ENCODE results near the gene PPIL6. TPM values are rescaled to one million over a fixed set of nuclear protein-coding genes. Genes with fewer than 3 reads are reported as not detected.

Gene PPIL6
- total RNA-seq, 1 experiment from 2014 or later = 2.6 TPM

- peak overlapping the region; percentile 95 for H3K4me3 Mint-ChIP-seq (ENCODE audit: low read depth, unreplicated experiment)
- peaks cover 42% of the 10 kb centered on the region for H3K36me3 Mint-ChIP-seq (ENCODE audit: insufficient read depth, unreplicated experiment)
- peaks cover 15% of the 10 kb centered on the region for H3K4me1 Mint-ChIP-seq (ENCODE audit: low read depth, unreplicated experiment)
- no peak overlapping the region for H3K27ac Mint-ChIP-seq (ENCODE audit: unreplicated experiment)
- intact Hi-C loops (cut with micrococcal nuclease; ENCODE audit: unreplicated experiment) = no loop called here
- TF ChIP-seq, protein P1, sequence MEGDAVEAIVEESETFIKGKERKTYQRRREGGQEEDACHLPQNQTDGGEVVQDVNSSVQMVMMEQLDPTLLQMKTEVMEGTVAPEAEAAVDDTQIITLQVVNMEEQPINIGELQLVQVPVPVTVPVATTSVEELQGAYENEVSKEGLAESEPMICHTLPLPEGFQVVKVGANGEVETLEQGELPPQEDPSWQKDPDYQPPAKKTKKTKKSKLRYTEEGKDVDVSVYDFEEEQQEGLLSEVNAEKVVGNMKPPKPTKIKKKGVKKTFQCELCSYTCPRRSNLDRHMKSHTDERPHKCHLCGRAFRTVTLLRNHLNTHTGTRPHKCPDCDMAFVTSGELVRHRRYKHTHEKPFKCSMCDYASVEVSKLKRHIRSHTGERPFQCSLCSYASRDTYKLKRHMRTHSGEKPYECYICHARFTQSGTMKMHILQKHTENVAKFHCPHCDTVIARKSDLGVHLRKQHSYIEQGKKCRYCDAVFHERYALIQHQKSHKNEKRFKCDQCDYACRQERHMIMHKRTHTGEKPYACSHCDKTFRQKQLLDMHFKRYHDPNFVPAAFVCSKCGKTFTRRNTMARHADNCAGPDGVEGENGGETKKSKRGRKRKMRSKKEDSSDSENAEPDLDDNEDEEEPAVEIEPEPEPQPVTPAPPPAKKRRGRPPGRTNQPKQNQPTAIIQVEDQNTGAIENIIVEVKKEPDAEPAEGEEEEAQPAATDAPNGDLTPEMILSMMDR (IDR thresholded peaks at IDR 0.05; ENCODE audit: unreplicated experiment) = no peak
- CTCF ChIA-PET = no interaction called here
- no peaks in the 10 kb centered on the region for H3K9me3 Mint-ChIP-seq (ENCODE audit: low read depth, unreplicated experiment)
- BruUV-seq (replicated peaks) = no TSS peak
- H3K27me3 Mint-ChIP-seq (ENCODE audit: unreplicated experiment) = no peaks in the 10 kb centered on the region
- no peak for DNase-seq
These were observed 13.4 kb upstream of the PPIL6 start for GRCh38 chr6:109453594-109454495.

GRCh38 chr6:109453156-109453555 is 12.7 kb upstream of the PPIL6 start:
- no TSS peak for BruUV-seq (replicated peaks)
- Mint-ChIP-seq H3K9me3 (ENCODE audit: low read depth, unreplicated experiment) (no peaks in the 10 kb centered on the region), H3K27me3 (ENCODE audit: unreplicated experiment) (no peaks in the 10 kb centered on the region), H3K36me3 (ENCODE audit: insufficient read depth, unreplicated experiment) (peaks cover 42% of the 10 kb centered on the region), H3K4me3 (ENCODE audit: low read depth, unreplicated experiment) (no peak overlapping the region), H3K4me1 (ENCODE audit: low read depth, unreplicated experiment) (peaks cover 15% of the 10 kb centered on the region), H3K27ac (ENCODE audit: unreplicated experiment) (no peak overlapping the region)
- CTCF ChIA-PET = no interaction called here
- no peak for DNase-seq
- TF ChIP-seq, protein P1 (IDR thresholded peaks at IDR 0.05; ENCODE audit: unreplicated experiment) = no peak
- intact Hi-C loops (cut with micrococcal nuclease; ENCODE audit: unreplicated experiment) = no loop called here

DNA sequence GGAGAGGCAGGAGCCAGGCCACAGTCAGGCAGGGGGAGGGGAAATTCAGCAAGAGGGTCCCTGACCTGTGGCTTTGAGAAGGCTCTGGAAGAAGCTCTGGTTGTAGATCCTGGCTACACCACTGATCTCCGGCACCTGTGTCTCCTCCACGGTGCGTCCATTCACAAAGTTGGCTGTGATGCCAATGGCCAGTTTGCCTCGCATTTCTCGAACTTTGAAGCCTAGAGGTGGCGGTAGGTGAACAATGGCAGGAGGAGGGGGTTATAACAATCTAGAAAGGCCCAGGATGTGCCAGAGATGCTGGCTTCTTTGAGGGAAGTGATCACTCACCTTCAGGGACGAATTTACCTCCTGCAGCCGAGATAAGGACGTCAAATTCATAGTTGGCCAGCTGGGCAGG is 11.8 kb upstream of the PPIL6 start:
- no peak overlapping the region for H3K27ac Mint-ChIP-seq (ENCODE audit: unreplicated experiment)
- no peak overlapping the region for H3K4me3 Mint-ChIP-seq (ENCODE audit: low read depth, unreplicated experiment)
- TF ChIP-seq, protein P1 (IDR thresholded peaks at IDR 0.05; ENCODE audit: unreplicated experiment) = no peak
- intact Hi-C loops (cut with micrococcal nuclease; ENCODE audit: unreplicated experiment) = no loop called here
- no TSS peak for BruUV-seq (replicated peaks)
- H3K27me3 Mint-ChIP-seq (ENCODE audit: unreplicated experiment) = no peaks in the 10 kb centered on the region
- peaks cover 8% of the 10 kb centered on the region for H3K4me1 Mint-ChIP-seq (ENCODE audit: low read depth, unreplicated experiment)
- no peaks in the 10 kb centered on the region for H3K9me3 Mint-ChIP-seq (ENCODE audit: low read depth, unreplicated experiment)
- CTCF ChIA-PET = no interaction called here
- DNase-seq = no peak
- peaks cover 42% of the 10 kb centered on the region for H3K36me3 Mint-ChIP-seq (ENCODE audit: insufficient read depth, unreplicated experiment)

DNA sequence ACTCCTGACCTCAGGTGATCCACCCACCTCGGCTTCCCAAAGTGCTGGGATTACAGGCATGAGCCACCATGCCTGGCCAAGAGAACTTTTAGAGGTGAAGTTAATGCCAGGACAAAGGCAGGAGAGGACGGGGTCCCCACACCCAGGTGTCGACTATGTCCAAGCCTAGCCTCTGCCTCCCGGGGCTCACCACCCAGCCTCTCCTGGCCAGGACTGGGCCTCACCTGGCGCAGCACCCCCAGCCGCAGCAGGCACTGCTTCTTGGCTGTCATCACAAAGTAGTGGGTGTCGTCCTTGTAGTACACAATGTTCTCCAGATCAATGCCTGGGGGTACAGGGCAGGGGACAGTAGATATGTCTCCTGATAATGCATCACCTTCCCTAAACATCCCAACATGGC is 10.9 kb upstream of the PPIL6 start:
- no peaks in the 10 kb centered on the region for H3K9me3 Mint-ChIP-seq (ENCODE audit: low read depth, unreplicated experiment)

More for the DNA sequence above, 10.9 kb upstream of the PPIL6 start:
- no peaks in the 10 kb centered on the region for H3K4me1 Mint-ChIP-seq (ENCODE audit: low read depth, unreplicated experiment)
- no peak overlapping the region for H3K27ac Mint-ChIP-seq (ENCODE audit: unreplicated experiment)
- intact Hi-C loops (cut with micrococcal nuclease; ENCODE audit: unreplicated experiment) = no loop called here
- H3K4me3 Mint-ChIP-seq (ENCODE audit: low read depth, unreplicated experiment) = no peak overlapping the region
- H3K36me3 Mint-ChIP-seq (ENCODE audit: insufficient read depth, unreplicated experiment) = peaks cover 35% of the 10 kb centered on the region
- TF ChIP-seq, protein P1 (IDR thresholded peaks at IDR 0.05; ENCODE audit: unreplicated experiment) = no peak
- no peak for DNase-seq
- no TSS peak for BruUV-seq (replicated peaks)
- CTCF ChIA-PET = no interaction called here
- no peaks in the 10 kb centered on the region for H3K27me3 Mint-ChIP-seq (ENCODE audit: unreplicated experiment)

Data from Calu3 (cell line).